ENCODE results near the gene DKC1.

The DKC1 gene

GRCh38 chrX:154762537-154763296 is at the start of gene DKC1:
Gene DKC1, plus strand, starts transcription at chrX:154762864. Its CDS starts 102 bp downstream, at chrX:154762966.
- DNase-seq: peak; percentile 98

- DNase-seq: peak; percentile 32
Measured at GRCh38 chrX:154714925-154715324, 47.7 kb upstream of the DKC1 start.

GRCh38 chrX:154715825-154716224 is 46.8 kb upstream of the DKC1 start:
- no peak for DNase-seq

- no peak for DNase-seq
Measured at GRCh38 chrX:154717824-154718223, 44.8 kb upstream of the DKC1 start.

- DNase-seq: no peak
Measured at GRCh38 chrX:154718616-154719015, 44.0 kb upstream of the DKC1 start.

GRCh38 chrX:154719132-154719675 is 43.5 kb upstream of the DKC1 start:
- DNase-seq: no peak

- no peak for DNase-seq
Measured at GRCh38 chrX:154720067-154720466, 42.6 kb upstream of the DKC1 start.

- DNase-seq: no peak
Measured at GRCh38 chrX:154721155-154721554, 41.5 kb upstream of the DKC1 start.

- DNase-seq: no peak
Measured at GRCh38 chrX:154724993-154725756, 37.5 kb upstream of the DKC1 start.

GRCh38 chrX:154727418-154727817 is 35.2 kb upstream of the DKC1 start:
- DNase-seq: no peak

GRCh38 chrX:154727871-154728270 is 34.8 kb upstream of the DKC1 start:
- DNase-seq: no peak

GRCh38 chrX:154728431-154729190 is 34.1 kb upstream of the DKC1 start:
- no peak for DNase-seq

GRCh38 chrX:154729439-154729838 is 33.2 kb upstream of the DKC1 start:
- DNase-seq: no peak

GRCh38 chrX:154730253-154730891 is 32.3 kb upstream of the DKC1 start:
- no peak for DNase-seq

- no peak for DNase-seq
Measured at GRCh38 chrX:154731184-154731583, 31.5 kb upstream of the DKC1 start.

- DNase-seq: no peak
Measured at GRCh38 chrX:154731881-154732280, 30.8 kb upstream of the DKC1 start.

- DNase-seq: no peak
Measured at GRCh38 chrX:154732421-154733065, 30.1 kb upstream of the DKC1 start.

- no peak for DNase-seq
Measured at GRCh38 chrX:154733066-154733425, 29.6 kb upstream of the DKC1 start.

- DNase-seq: no peak
Measured at GRCh38 chrX:154734061-154734781, 28.4 kb upstream of the DKC1 start.

GRCh38 chrX:154735695-154736393 is 26.8 kb upstream of the DKC1 start:
- no peak for DNase-seq

- DNase-seq: no peak
Measured at GRCh38 chrX:154737136-154737535, 25.5 kb upstream of the DKC1 start.

Data from NCI-H1436 (cell line).